AG04450 (cell line): ENCODE measurements around the gene DYRK3. TPM values are rescaled to one million over a fixed set of nuclear protein-coding genes. Genes with fewer than 3 reads are reported as not detected.

Source experiments
- CTCF ChIA-PET: fragments of 300-600, 350-600 bp; formaldehyde crosslinking; extraction: SDS; loops from one replicate; lab custom pipeline; 2022; ENCODE audit warnings: antibody characterized with exemption, inconsistent platforms; lab: Charles Lee
- POLR2A ChIA-PET: fragments of 350-600 bp; formaldehyde crosslinking; extraction: SDS; loops from one replicate; lab custom pipeline; 2021; ENCODE audit warnings: antibody characterized with exemption, inconsistent platforms; lab: Yijun Ruan, JAX
- DNase-seq: peaks from one replicate; pipeline ENCODE4 v3.0.0-alpha.2; 2011; ENCODE audit warnings: low read depth, low spot score
- H3K27ac ChIP-seq: one replicate; pipeline ENCODE4 v1.5.1; 2012; ENCODE audit warnings: low read depth, low read length, control low read depth
- H3K27me3 ChIP-seq: one replicate; pipeline ENCODE4 v1.6.0; 2012; ENCODE audit warnings: low read length; ENCODE audit not compliant: control insufficient read depth, insufficient read depth
- H3K4me3 ChIP-seq: 2 replicates; pipeline ENCODE4 v1.5.1; 2011; ENCODE audit warnings: mild to moderate bottlenecking, low read depth, low read length, control low read depth
- H3K9me3 ChIP-seq: 2 replicates; pipeline ENCODE4 v1.5.1; 2012; ENCODE audit warnings: low read length; ENCODE audit not compliant: control insufficient read depth, insufficient read depth
- polyA plus RNA-seq: library from polyadenylated mRNA; depleted of rRNA; stranded (reverse); fragments of >200 nt; gene quantifications from 2 replicates; pipeline ENCODE4 v1.2.3, GENCODE V29; 2011
- TF ChIP-seq, protein P1 (sequence below): IDR thresholded peaks from 2 replicates; pipeline ENCODE4 v1.5.1; 2011; ENCODE audit warnings: low read depth, low read length, control low read depth, inconsistent platforms

DYRK3 gene
- polyA plus RNA-seq, 1 experiment, result 13.4 TPM

DNA sequence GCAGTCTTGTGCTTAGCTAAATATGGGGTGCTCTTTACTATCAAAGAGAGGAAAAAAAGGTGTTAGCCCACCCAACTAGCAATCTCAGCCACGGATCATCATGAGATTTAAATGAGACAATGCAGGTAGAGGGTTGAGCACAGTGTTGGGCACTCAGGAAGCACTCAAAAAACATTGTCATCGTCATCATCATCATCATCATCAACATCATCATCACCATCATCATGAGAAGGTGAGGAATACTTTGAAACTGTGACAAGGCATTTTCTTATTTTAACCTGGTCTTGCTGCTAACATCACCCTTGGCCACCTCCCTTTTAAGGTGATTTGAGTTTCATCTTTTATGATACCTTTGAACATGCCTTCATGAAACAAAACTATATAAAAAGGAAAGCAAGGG, 46.0 kb downstream of the DYRK3 start:
- POLR2A ChIA-PET, result no interaction called here
- no peak overlapping the region for H3K27ac ChIP-seq
- H3K4me3 ChIP-seq, result no peak overlapping the region
- TF ChIP-seq, protein P1, sequence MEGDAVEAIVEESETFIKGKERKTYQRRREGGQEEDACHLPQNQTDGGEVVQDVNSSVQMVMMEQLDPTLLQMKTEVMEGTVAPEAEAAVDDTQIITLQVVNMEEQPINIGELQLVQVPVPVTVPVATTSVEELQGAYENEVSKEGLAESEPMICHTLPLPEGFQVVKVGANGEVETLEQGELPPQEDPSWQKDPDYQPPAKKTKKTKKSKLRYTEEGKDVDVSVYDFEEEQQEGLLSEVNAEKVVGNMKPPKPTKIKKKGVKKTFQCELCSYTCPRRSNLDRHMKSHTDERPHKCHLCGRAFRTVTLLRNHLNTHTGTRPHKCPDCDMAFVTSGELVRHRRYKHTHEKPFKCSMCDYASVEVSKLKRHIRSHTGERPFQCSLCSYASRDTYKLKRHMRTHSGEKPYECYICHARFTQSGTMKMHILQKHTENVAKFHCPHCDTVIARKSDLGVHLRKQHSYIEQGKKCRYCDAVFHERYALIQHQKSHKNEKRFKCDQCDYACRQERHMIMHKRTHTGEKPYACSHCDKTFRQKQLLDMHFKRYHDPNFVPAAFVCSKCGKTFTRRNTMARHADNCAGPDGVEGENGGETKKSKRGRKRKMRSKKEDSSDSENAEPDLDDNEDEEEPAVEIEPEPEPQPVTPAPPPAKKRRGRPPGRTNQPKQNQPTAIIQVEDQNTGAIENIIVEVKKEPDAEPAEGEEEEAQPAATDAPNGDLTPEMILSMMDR, result no peak
- DNase-seq, result no peak
- CTCF ChIA-PET, result no interaction called here
- H3K9me3 ChIP-seq, result no peaks in the 10 kb centered on the region
- no peaks in the 10 kb centered on the region for H3K27me3 ChIP-seq

DNA sequence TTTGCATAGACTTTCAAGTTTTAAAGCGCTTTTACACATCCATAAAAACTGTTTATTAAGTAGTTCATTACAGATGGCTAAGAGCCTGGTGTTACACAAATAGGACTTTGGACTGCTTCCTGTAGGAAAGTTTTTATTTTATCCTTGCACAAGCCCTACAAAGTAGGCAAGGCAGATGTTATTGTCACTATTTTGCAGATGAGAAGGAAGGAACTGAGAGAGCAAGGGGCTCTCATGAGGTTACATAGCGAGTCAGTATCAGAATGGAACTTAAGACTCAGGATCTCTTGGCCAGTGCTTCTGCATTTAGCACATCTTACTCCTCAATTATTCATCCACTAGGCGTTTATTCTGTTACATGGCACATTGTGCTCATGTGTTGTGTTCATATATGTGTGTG, 46.8 kb downstream of the DYRK3 start:
- Histone ChIP-seq H3K27me3 (no peaks in the 10 kb centered on the region), H3K4me3 (no peak overlapping the region), H3K9me3 (no peaks in the 10 kb centered on the region), H3K27ac (no peak overlapping the region)
- TF ChIP-seq, protein P1, result no peak
- no peak for DNase-seq
- ChIA-PET CTCF (interaction anchor here (1.4 to 1.9 kb wide), 2 partner anchors 18 to 51 kb away, joined by 5 to 9 read pairs; no protein-coding TSS in a partner anchor), POLR2A (no interaction called here)

DNA sequence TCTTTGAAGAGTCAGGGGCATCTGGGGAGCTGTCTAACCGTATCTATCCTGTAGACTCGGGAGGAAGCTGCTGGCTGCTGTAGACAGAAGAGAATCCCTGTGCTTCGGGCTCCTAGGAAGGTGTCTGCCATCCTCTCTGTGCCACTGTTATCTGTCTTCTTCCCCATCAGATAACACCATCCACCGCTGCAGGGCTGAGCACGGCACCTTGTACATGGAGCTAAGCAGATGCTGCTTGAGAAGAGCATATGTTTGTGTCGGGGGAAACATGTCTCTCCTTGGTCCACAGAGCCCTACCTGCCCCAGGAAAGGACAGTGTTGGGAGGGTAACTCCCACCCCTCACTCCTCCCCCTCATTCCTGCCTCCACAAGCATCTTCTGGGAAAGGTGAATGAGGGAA, 48.0 kb downstream of the DYRK3 start:
- H3K27ac ChIP-seq, result no peak overlapping the region
- ChIA-PET CTCF (interaction anchor here (1.4 to 1.9 kb wide), 2 partner anchors 19 to 52 kb away, joined by 5 to 9 read pairs; no protein-coding TSS in a partner anchor), POLR2A (interaction anchor here (1.0 kb wide), 1 partner anchor 8 kb away, joined by 5 read pairs; no protein-coding TSS in a partner anchor)
- TF ChIP-seq, protein P1, result no peak
- no peaks in the 10 kb centered on the region for H3K9me3 ChIP-seq
- H3K27me3 ChIP-seq, result no peaks in the 10 kb centered on the region
- H3K4me3 ChIP-seq, result no peak overlapping the region
- no peak for DNase-seq

DNA sequence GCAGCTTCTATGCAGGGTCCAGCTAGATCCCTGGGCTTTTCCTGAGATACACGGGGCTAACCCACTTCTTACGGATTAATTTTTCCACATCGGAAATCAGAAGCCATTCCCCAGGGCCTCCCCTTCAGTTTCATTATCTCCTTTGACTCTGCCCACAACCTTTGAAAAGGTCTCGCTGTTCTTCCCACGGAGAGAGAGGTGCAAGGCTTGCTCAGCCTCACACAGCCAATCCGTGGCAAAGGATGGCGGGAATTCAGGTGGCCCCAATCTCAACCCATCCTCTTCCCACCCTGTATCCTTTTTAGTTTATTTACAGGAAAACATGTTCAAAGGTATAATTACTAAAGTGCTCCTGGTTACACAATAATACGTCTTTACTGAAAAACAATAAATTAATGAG, 48.7 kb downstream of the DYRK3 start:
- no peak for DNase-seq
- TF ChIP-seq, protein P1, result no peak
- H3K9me3 ChIP-seq, result no peaks in the 10 kb centered on the region
- H3K27me3 ChIP-seq, result no peaks in the 10 kb centered on the region
- peak overlapping the region; percentile 77; the same call in 1 of the 2 replicates for H3K4me3 ChIP-seq
- no peak overlapping the region for H3K27ac ChIP-seq
- CTCF ChIA-PET, result interaction anchor here (0.7 to 1.9 kb wide), 2 partner anchors 20 kb away, joined by 6 to 9 read pairs; no protein-coding TSS in a partner anchor
- POLR2A ChIA-PET, result interaction anchor here (1.0 kb wide), 1 partner anchor 9 kb away, joined by 5 read pairs; no protein-coding TSS in a partner anchor

DNA sequence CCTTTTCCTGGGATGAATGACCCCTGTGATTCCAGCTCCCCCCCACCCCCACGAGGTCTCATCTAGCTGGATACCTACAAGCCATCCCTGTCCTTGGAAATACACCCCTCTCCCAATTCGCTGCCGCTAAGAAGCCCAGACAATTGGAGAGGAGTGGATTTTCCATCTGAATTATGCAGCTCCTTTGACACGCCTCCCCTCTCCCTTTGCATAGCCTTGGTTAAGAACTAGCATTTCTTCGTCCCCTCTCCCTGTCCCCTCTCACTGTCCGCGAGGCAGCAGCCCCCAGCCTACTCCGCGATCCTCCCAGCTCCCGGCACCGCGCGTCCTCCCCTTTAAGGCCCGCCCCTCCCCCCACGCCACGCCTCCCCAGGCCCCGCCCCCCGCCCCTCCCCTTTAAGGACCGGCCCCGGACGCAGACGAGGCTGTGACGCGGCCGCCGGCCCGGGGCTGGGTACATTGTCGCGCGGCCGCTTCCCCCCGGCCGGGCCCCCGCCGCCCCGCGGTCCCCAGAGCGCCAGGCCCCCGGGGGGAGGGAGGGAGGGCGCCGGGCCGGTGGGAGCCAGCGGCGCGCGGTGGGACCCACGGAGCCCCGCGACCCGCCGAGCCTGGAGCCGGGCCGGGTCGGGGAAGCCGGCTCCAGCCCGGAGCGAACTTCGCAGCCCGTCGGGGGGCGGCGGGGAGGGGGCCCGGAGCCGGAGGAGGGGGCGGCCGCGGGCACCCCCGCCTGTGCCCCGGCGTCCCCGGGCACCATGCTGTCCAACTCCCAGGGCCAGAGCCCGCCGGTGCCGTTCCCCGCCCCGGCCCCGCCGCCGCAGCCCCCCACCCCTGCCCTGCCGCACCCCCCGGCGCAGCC, 49.4 kb downstream of the DYRK3 start, which contains the start of gene MAPKAPK2:
MAPKAPK2 (plus strand) TSS at position 428 of the 856 bp plus-strand sequence; CDS start at position 753, 325 bp downstream.
- Histone ChIP-seq H3K27me3 (no peaks in the 10 kb centered on the region), H3K9me3 (no peaks in the 10 kb centered on the region), H3K27ac (peak within 1 kb of the TSS; percentile 91), H3K4me3 (peak within 1 kb of the TSS; percentile 81)
- TF ChIP-seq, protein P1, result no peak
- CTCF ChIA-PET, result interaction anchor here (0.7 kb wide), 1 partner anchor 21 kb away, joined by 6 read pairs; no protein-coding TSS in a partner anchor
- POLR2A ChIA-PET, result interaction anchor here (1.3 kb wide), 1 partner anchor 10 kb away, joined by 4 read pairs; no protein-coding TSS in a partner anchor
- DNase-seq, result no peak
